Measurements from ENCODE around the gene PARL.

The PARL gene, protein sequence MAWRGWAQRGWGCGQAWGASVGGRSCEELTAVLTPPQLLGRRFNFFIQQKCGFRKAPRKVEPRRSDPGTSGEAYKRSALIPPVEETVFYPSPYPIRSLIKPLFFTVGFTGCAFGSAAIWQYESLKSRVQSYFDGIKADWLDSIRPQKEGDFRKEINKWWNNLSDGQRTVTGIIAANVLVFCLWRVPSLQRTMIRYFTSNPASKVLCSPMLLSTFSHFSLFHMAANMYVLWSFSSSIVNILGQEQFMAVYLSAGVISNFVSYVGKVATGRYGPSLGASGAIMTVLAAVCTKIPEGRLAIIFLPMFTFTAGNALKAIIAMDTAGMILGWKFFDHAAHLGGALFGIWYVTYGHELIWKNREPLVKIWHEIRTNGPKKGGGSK

DNA sequence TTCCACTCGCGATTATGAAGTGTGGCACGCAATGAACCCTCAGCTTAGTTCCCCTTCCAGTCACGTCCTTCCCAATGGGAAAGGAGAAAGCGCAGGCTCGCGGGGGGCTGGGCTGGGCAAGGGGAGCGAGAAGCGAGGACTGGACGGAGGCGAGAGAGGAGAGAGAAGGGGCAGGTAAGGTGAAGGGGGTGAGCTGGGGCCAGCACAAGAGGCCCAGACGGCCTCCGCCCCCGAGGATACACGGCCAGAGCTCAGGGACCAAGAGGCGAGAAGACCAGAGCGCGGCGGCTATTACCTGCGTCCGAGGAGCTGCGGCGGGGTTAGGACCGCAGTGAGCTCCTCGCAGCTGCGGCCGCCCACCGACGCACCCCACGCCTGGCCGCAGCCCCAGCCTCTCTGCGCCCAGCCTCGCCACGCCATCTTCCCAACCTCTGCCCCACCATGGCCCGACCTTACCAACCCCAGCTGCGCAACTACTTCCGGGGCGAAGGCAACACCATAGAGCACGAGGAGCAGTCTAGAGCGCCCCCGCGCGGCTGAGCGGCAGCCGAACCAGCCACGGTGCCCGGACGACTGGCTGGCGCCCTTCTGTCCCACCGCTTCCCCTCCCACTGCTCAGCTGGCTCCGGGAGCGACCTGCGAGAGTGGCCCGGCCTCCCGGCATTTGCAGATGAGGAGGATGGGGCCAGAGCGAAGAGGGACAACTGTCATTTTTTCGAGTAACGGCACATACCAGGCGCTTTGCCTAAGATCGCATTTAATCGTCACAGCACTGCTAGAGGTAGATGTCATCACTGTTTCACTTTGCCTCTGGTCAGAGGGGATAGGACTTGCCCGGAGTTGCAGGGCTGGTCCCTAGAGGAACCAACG, at the start of gene PARL:
Gene PARL (minus strand): TSS at position 454 of the 870 bp plus-strand sequence. CDS start 34 bp downstream, at position 420.
- peak; percentile 97 for DNase-seq (ENCODE audit: low spot score)

DNA sequence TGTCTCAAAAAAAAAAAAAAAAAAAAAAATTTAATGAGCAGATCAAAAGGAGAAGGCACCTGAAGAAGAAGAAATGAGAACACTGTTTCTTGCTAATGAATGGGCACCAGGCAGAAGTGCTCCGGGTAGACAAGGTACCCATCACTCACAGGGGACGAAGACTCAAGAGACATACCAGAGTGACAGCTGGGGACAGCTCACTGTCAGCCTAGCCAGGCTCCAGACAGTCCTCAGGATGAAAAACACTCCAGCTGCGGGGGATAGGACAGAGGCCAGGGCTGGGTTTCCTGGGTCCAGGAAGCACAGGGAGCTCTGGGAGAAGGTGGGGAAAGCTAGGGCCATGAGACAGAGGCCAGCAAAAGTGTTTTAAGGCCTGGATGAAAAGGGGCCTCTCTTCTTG, 48.5 kb upstream of the PARL start:
- no peak for DNase-seq (ENCODE audit: low spot score)

DNA sequence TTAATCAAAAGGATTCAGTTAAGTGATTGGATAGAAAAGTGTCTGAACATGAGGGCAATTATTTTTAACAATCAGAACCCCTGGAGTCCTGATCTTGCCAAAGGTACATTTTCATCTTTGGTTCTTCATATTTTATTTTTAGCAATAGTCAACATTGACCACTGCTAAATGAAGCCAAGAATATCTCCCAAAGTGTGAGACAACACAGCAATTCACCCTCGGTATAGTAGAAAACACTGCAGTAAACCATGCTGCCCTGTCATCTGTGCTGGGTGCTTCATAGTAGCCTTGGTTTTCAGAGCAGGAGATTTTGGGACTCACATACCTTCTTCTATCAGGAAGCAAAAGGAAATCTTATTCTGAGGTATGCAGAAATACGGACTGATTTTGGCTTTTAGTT, 47.2 kb upstream of the PARL start:
- no peak for DNase-seq (ENCODE audit: low spot score)

DNA sequence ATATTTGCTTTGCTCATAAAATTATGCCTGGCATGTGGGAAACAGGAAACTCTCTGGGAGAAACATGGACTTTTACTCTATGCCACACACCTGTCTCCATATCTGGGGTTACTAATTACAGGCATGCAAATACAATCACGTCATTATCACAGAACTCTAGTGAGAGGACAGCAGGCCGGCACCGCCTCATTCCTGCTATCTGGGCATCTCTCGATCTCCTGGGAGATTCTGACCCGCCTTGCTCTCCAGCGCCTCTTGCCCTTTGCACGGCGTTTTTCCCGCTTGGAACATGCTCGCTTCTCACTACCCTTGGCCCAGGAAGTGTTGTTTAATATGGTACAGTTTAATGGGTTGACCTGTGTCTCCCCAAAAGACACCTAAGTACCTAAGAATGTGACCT, 45.4 kb upstream of the PARL start:
- DNase-seq (ENCODE audit: low spot score) = no peak

DNA sequence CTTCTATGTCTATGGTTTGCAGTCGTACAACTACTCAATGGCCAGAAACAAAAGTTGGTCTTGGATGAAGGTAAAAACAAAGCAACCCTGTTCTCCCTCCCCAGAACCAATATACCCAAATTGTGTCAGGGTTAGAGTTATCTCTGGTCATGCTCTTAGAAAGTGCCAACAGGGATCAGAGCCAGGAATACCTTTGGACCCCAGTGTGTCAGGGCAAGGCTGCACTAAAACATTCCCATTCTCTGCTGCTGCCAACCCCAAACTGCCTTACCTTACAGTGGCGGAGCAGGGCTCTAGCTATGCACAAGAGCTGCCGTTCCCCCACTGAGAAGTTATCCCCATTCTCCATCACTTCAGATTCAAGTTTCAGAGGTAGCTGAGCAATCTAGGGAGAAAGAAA, 42.4 kb upstream of the PARL start:
- no peak for DNase-seq (ENCODE audit: low spot score)

DNA sequence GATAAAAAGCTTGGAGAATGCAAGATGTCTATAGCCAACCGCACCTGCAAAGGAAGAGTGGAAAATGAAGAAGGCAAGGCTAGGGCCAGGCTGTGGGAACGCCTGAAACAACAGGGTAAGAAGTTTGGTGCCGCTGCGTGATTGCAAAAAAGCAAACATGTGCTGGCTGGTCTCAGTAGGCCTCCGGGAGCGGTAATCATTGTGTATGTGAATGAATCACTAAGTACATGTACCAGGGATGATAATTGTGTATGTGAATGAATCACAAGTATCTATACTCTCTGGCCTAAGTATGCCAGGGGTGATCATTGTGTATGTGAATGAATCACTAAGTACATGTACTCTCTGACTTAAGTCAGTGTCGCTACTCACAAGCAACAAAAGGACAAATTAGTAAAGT, 40.3 kb upstream of the PARL start:
- no peak for DNase-seq (ENCODE audit: low spot score)

DNA sequence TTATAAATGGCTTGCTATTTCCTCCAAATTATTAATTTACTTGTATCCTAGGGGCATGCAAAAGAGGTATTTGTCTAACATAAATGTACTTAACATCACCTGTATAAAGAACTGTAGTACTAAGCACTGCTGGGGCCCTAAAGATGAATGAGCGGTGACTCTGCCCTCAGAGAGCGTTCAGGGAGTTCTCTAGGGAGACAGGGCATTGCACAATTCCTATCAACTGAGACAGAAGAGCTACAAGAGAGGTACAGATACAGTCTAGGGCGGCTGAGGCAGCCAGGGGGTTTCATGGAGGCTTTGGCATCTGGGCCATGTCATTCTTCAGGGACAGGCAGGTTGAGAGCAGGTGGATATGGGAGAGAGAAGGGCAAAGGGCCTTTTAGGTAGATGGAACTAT, 39.9 kb upstream of the PARL start:
- no peak for DNase-seq (ENCODE audit: low spot score)

DNA sequence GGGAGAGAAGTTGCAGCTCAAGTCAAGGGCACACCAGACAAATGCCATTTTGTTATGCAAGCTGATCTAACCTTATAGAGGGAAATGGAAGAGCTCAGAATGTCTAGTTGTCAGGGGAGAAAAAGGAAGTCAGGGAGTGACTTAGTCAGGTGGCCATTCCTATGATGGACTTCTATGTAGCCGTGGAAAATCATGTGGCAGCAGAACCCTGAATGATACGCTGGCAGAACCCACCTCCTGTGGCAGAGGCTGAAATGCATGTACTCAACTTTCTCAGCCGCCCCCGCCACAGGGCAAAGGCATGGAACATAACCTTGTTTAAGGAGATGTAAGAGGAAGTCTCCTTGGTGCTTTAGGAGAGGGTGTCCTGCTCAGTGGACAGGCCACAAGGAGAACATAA, 37.7 kb upstream of the PARL start:
- no peak for DNase-seq (ENCODE audit: low spot score)

DNA sequence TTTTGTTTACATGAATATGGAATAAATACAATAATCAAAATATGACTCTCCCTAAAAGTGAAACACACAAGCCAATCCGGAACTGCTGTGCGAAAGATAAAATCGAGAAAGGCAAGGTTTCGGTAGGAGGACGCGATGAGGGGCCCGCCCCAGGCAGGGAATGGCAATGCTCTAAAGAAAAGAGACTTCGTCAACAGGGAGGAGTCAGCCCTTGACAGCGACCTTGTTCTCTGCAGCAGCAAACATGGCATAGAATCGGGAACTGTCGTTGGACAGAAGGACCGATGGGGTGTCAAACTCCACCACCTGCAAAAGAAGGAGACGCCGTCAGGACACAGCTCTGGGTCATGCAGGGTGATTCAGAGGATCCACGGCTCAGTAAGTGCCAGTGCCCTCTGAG, 36.4 kb upstream of the PARL start:
- DNase-seq (ENCODE audit: low spot score) = no peak

DNA sequence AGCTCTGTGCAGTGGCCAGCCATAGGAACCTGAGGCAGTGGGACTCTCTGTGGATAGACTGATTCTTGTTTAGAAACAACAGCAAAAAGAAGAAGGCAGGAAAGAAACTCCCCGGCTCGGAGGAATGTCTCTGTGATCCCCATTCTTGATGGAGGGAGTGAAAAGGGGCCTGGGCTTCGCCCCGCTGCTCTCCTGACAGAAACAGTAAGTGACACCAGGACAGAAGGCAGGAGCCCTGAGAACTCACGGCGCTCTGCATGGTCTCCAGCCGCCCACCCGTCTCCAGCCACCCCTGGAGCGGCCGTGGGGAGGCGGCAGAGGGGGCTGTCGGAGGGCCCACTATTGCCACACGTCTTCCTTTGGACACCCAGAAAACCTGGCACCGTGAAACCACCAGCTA, 35.7 kb upstream of the PARL start:
- no peak for DNase-seq (ENCODE audit: low spot score)

DNA sequence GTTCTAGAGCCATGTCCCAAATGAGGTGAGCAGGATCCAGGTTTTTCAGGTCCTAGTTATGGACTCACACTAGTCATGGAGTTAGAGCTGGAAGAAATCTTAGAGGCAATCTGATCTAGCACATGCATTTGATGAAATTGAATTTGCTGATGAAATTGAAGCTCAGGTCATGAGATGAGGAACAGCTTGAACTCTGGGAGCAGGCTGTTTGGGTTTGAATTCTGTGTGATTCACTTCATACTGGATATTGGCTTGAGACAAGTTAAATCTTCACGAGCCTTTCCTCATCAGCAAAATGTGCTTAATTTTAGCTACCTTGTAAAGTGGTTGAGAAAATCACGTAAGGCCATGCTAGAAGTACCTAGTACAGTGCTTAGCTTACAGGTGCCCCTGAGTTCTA, 33.5 kb upstream of the PARL start:
- DNase-seq (ENCODE audit: low spot score) = no peak

DNA sequence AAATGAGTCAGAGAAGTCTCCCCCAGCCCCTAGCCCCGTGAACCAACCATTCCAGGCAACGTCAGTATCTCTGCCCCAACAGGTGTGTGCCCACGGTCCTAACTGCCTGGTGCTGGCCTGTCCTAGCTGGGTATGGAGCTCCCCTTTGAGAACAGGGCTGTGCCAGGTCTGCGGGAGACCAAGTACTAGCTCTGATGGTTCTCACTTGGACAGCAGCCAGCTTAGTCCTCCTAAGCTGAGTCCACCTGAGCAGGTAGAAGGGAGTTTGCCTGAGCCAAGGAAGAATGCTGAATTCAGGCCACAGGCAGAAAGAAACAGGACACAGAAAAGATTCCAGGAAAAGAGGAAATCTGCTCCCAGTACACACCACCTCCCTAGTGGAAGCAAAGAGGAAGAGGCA, 33.1 kb upstream of the PARL start:
- DNase-seq (ENCODE audit: low spot score) = no peak

DNA sequence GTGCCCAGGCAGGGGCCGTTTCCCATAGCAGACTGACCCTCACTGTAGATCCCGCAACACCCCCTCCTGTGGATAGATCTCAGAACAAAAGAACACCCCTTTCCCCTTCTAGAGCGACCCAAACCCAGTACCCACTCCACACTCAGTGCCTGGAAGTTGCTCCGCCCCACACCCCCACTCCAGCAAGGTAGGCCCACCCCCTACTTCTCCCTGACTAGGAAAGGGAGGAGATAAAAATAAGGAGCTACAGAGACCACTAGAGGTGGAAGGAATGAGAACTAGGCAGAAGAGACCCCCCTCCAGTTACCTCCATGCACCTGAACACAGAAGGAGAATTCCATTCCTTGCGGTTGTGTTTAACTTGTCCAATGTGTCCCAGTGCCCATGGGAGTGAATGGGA, 30.2 kb upstream of the PARL start:
- no peak for DNase-seq (ENCODE audit: low spot score)

DNA sequence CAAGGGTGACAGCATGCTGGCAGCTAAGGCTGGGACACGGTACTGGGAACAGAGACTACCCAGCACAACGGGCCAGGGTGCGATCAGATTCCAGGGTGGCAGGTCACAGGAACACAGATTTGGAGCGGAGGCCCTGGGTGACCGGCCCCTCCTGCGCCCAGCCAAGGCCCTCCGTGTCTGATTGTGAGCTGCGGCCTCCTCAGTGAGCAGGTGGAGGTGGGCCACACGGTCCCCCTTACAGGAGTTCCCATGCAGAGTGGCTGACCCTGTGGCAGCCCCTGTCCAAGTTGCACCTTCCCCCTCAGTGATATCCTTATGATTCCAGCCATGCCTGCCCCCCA, 28.9 kb upstream of the PARL start:
- DNase-seq (ENCODE audit: low spot score) = no peak

DNA sequence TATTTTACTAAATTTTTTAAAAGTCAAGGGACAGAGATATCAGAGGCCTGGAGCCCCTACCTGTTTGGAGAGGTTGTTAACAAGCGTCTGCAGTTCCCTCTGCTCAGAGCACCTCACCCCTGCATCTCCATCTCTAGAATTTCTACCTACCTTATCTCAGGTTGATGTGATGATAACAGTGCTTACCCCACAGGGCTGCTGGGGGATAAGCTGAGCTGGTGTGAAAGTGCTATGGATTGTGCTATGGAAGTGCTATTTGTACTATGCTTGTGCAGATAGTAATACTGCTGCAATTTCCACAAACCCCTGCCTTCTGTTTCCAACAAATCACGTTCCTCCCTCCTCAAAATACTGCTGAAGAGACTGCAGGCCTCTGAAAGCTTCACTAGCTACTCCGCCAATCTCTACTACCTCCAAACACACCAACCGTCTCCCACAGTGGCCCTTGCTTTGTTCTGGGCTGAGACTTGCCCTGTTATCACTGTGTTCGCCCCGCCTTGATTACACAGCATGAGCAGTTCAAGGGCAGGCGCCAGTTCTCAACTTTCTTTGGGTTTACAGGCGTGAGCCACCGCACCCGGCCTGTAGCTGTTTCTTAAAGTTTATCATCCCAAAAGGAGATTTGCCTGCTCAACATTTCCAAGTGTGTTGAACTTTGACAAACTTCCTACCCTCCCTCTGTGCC, 28.4 kb upstream of the PARL start:
- no peak for DNase-seq (ENCODE audit: low spot score)

DNA sequence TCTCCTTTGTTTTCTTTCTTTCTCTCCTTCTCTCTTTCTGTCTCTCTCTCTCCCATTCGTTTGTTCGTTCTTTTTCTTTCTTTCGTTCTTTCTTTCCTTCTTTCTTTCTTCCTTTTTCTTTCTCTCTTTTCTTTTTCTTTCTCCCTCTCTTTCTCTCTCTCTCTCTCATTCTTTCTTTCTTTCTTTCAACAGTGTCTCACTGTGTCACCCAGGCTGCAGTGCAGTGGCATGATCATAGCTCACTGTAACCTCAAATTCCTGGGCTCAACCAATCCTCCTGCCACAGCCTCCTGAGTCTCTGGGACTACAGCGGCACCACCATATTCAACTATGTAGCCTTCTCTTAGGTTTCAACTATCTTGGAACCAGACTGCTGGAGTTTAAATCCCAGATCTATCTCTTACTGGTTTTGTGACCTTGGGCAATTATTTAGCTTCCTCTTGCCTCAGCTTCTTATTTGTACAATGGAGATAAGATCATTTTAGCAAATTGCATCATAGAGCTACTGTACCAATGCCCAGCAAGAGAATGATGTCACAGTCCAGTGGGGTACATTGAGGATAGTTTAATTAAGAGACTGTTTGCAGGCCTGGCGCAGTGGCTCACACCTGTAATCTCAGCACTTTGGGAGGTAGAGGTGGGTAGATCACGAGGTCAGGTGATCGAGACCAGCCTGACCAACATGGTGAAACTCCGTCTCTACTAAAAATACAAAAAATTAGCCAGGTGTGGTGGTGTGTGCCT, 27.3 kb upstream of the PARL start:
- no peak for DNase-seq (ENCODE audit: low spot score)

DNA sequence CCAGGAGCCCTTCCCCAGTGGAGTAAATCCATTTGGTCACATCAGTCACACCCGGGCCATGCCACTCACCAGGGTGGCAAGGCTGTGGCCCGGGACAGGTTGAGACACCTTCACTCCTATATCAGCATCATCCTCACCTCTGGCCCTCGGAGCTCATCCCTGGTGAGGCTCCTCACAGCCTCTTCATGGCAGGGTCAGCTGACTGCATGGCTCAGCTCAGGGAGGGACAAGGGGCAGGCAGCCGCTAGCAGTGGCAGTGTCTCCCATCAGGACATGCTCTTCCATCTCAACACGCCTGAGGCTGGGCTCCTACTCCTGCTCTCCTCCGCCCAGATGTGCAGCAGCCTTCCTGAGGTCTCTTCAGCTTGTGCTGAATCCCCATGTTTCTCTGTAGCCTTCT, 26.4 kb upstream of the PARL start:
- DNase-seq (ENCODE audit: low spot score) = no peak

DNA sequence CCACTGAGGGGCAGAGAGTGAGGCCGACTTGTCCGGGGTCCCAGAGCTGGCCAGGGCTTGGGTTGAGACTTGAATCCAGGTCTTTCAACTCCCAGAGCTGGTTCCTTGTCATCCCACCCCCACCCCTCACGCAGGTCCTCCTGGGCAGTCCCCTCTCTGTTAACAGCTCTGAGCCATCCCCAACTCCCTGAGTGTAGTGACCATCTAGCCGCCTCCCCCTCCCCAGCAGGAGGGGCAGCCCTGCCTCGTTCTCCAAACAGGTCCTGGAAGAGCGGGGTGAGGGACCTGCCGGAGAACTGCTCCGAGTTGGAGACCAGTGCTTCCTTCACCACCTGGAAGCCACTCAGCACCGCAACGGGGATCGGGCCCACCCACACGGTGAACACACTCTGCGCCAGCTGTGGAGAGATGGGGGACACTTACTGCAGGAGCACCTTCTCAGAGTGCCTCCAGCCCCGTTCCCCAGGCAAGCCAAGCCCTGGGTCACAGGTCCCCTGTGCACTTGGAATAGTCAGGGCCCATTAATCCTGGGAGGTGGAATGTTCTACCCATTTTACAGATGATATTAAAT, 24.4 kb upstream of the PARL start:
- DNase-seq (ENCODE audit: low spot score) = no peak

DNA sequence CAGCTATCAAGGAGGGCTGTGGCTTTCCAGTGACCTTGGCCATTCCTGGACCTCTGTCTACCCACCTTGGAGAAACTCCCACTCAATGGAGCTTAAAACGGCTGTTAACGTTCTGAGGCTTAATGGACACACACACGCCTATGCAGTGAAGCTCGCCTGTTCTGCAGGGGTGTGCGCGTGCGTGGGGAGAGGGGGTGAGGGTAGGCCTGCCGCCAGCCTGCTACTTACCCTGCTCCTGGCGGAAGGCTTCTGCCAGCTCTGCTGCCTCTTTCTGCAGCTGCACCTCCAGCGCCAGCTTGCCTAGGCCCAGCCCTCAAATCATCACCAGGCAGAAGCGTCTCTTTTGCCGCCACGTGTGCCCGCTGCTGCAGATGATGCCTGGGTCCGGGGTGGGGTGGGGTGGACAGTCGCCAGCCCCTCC, 23.2 kb upstream of the PARL start:
- DNase-seq (ENCODE audit: low spot score) = no peak

DNA sequence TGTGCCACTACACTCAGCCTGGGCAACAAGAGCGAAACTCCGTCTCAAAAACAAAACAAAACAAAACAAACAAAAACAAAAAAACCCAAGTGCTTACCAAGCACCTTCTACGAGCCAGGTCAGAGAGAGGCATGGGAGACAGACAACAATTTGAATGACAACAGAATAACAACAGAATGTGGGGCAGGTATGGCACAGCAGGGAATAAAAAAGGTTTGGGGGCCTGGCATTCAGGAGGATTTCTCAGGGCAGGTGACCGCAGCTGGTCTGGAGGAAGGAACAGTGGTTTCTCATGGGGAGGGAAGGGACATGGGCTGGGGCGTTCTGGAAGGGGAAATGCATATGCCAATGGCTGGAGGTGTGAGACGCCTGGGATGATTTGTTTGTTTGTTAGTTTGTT, 22.5 kb upstream of the PARL start:
- no peak for DNase-seq (ENCODE audit: low spot score)

DNA sequence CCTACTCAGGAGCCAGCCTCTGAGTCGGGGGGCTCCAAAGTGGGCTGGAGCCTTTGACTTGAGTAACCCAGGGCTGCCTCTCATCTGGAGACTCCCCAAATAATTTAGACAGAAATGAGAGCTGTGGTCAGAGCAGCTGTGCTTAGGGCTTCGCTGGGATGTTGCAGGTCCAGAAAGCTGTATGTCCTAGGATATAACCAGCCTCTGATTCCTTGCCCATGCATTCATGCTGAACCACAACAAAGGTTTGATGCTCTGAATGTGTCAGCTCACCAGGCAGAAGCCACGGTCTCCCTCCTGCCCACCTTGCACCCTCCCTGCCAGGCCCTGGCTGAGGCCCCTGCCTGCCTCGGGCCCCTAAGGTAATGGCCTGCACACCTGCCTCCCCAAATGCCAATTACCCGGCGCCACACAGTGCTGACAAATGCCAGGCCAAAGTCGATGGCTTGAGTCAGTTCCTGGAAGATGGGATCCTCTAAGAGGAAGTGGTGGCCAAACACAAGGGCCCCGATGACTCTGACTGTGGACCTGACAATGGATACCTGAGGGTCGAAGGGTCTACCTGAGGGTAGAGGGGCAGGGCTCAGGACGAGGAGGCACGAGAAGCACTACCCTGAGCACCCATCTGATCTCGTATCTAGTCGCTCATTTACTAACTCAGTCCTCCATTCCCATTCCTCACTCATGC, 21.7 kb upstream of the PARL start:
- DNase-seq (ENCODE audit: low spot score) = no peak
